Measurements from ENCODE around the gene IL4I1. TPM values are rescaled to one million over a fixed set of nuclear protein-coding genes. Genes with fewer than 3 reads are reported as not detected.

Gene IL4I1
- total RNA-seq, 4 donors from 2014 or later = 0.15 to 1.1 TPM; not detected in 2

DNA sequence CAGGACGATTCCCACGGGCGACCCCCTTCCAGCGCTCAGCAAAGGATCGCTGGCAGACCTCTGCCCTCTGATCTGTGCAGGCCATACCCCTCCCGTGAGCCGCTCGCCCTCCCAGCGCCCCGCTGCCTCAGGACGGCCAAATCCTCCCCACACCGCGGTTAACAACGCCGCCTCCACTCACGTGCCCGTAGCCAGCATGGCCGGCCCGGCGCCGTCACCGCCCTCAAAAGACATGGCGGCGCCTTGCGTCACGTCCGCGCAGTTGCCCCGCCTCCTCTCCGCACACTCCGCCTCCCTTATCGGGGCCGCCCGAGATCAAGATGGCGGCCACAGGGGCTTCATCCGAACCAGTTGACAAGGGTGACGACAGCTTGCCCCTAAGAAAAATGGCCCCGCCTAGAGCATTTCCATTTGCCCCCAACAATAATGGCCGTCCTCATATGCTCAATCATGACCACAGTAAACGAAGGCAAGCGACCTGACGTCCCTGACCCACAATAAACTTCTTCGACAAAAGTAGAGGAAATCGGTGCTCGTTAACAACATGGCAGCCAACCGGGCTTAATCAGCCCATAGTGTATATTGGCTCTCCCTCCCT is 20.2 kb downstream of the IL4I1 start:
- Histone ChIP-seq H3K27ac (peak overlapping the region; percentile 91 to 100 (median 99)), H3K4me3 (peak overlapping the region; percentile 62 to 95 (median 92)), H3K36me3 (peaks cover 4 to 40% of the 10 kb centered on the region in 2 donors), H3K9me3 (no peaks in the 10 kb centered on the region), H3K27me3 (no peaks in the 10 kb centered on the region), H3K4me1 (peaks cover 30 to 35% of the 10 kb centered on the region in 2 donors)
- DNase-seq = peak; percentile 98
- in situ Hi-C loops (cut with MboI; ENCODE audit: low sequenced_read_pairs in 4 of 4) (loop anchor here in 2 of 4 donors (10.0 kb wide), 1 partner anchor 62 kb away; the partner anchor contains the start of genes FUZ (in 2 of the 2) and MED25 (in 2 of the 2)), intact Hi-C loops (cut with DNase I; ENCODE audit: low total_unique reads) (loop anchor here (1.0 to 10.0 kb wide), 12 partner anchors 9 to 1242 kb away; partner anchors contain the start of genes DBP, FUZ, MYH14 and PNKP)
- peak; percentile 73 to 77 for ATAC-seq
- TF ChIP-seq, protein P1, sequence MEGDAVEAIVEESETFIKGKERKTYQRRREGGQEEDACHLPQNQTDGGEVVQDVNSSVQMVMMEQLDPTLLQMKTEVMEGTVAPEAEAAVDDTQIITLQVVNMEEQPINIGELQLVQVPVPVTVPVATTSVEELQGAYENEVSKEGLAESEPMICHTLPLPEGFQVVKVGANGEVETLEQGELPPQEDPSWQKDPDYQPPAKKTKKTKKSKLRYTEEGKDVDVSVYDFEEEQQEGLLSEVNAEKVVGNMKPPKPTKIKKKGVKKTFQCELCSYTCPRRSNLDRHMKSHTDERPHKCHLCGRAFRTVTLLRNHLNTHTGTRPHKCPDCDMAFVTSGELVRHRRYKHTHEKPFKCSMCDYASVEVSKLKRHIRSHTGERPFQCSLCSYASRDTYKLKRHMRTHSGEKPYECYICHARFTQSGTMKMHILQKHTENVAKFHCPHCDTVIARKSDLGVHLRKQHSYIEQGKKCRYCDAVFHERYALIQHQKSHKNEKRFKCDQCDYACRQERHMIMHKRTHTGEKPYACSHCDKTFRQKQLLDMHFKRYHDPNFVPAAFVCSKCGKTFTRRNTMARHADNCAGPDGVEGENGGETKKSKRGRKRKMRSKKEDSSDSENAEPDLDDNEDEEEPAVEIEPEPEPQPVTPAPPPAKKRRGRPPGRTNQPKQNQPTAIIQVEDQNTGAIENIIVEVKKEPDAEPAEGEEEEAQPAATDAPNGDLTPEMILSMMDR (IDR thresholded peaks at IDR 0.05 in 4 of 5, conservative IDR thresholded peaks at IDR 0.05 in 1 of 5) = no peak
- peak; percentile 57 to 58 for TF ChIP-seq POLR2A (IDR thresholded peaks at IDR 0.05)

GRCh38 chr19:49875857-49876421 is 20.7 kb downstream of the IL4I1 start:
- intact Hi-C loops (cut with DNase I; ENCODE audit: low total_unique reads) = loop anchor here (1.0 to 10.0 kb wide), 8 partner anchors 9 to 1241 kb away; partner anchors contain the start of genes DBP, FUZ, MYH14 and PNKP
- Histone ChIP-seq H3K27ac (peak overlapping the region; percentile 91 to 100 (median 99)), H3K36me3 (peaks cover 0 to 40% of the 10 kb centered on the region in 2 donors), H3K4me3 (peak overlapping the region; percentile 62 to 95 (median 92)), H3K9me3 (no peaks in the 10 kb centered on the region), H3K27me3 (no peaks in the 10 kb centered on the region), H3K4me1 (peaks cover 30 to 36% of the 10 kb centered on the region in 2 donors)
- TF ChIP-seq POLR2A (IDR thresholded peaks at IDR 0.05) = no peak
- TF ChIP-seq, protein P1 (IDR thresholded peaks at IDR 0.05 in 4 of 5, conservative IDR thresholded peaks at IDR 0.05 in 1 of 5) = no peak
- DNase-seq (peak; percentile 32 to 55), ATAC-seq (peak in 1 of 2 donors; percentile 11)
- in situ Hi-C loops (cut with MboI; ENCODE audit: low sequenced_read_pairs in 4 of 4) = loop anchor here in 2 of 4 donors (10.0 kb wide), 1 partner anchor 61 kb away; the partner anchor contains the start of genes FUZ (in 2 of the 2) and MED25 (in 2 of the 2)

DNA sequence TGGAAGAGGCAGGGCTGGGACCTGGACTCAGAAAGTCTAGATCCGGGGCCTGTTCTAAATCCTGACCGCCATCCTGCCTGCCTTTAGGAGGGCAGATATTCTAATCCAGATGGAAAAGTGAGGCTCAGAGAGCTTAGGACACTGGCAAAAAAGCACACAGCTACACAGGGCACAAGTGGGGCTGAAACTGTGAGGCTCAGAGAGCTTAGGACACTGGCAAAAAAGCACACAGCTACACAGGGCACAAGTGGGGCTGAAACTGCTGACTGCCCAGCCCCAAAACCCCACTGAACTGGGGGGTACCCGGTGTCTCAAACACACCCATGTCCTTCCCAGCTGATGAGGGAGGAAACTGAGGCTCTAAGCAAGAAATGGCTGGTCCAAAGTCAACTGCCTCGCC is 21.5 kb downstream of the IL4I1 start:
- in situ Hi-C loops (cut with MboI; ENCODE audit: low sequenced_read_pairs in 4 of 4) = loop anchor here in 2 of 4 donors (10.0 kb wide), 1 partner anchor 60 kb away; the partner anchor contains the start of genes FUZ (in 2 of the 2) and MED25 (in 2 of the 2)
- Histone ChIP-seq H3K27ac (peak overlapping the region; percentile 91 to 100 (median 99)), H3K36me3 (peaks cover 0 to 33% of the 10 kb centered on the region in 2 donors), H3K4me3 (peak overlapping the region; percentile 62 to 95 (median 92)), H3K9me3 (no peaks in the 10 kb centered on the region), H3K27me3 (no peaks in the 10 kb centered on the region), H3K4me1 (peaks cover 35 to 43% of the 10 kb centered on the region in 2 donors)
- TF ChIP-seq, protein P1 (IDR thresholded peaks at IDR 0.05 in 4 of 5, conservative IDR thresholded peaks at IDR 0.05 in 1 of 5) = no peak
- no peak for TF ChIP-seq POLR2A (IDR thresholded peaks at IDR 0.05)
- intact Hi-C loops (cut with DNase I; ENCODE audit: low total_unique reads) = loop anchor here (5.0 to 10.0 kb wide), 4 partner anchors 327 to 1240 kb away; partner anchors contain the start of genes DBP, MYH14 and RPS11
- no peak for ATAC-seq
- no peak for DNase-seq

DNA sequence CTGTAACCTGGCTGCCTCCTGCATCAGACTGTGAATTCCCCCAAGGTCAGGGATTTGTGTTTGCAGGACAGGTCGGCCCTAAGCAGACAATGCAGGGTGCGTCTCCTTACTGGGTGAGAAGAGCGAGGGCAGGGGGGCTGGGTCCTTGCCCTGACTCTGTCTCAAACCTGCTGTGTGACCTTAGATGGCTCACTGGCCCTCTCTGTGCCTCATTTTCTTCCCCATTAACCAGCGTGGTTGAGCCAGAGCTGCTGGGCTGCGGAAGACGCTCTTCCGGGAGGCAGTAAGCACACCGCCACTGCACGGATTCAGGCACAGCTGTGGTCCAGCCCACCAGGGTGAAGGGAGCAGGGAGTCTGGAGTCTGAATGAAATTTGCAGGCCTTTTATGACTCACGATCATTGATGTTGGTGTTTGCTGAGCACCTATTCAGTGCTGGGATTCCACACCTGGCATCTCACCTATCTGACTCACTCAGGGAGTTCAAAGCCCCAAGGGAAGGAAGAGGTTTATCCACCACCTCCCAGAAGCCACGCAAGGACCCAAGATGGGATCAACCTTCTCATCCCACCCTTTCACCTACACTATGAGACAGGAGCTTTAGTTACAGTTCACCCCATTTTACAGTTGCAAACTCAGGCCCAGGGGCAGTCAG is 22.1 kb downstream of the IL4I1 start:
- ATAC-seq (no peak), DNase-seq (no peak)
- TF ChIP-seq POLR2A (IDR thresholded peaks at IDR 0.05) = no peak
- TF ChIP-seq, protein P1 (IDR thresholded peaks at IDR 0.05 in 4 of 5, conservative IDR thresholded peaks at IDR 0.05 in 1 of 5) = no peak
- no peaks in the 10 kb centered on the region for H3K9me3 ChIP-seq
- peaks cover 40 to 47% of the 10 kb centered on the region in 2 donors for H3K4me1 ChIP-seq
- H3K27ac ChIP-seq = peak overlapping the region; percentile 91 to 100 (median 99)
- H3K27me3 ChIP-seq = no peaks in the 10 kb centered on the region
- in situ Hi-C loops (cut with MboI; ENCODE audit: low sequenced_read_pairs in 4 of 4) = loop anchor here in 2 of 4 donors (10.0 kb wide), 1 partner anchor 60 kb away; the partner anchor contains the start of genes FUZ (in 2 of the 2) and MED25 (in 2 of the 2)
- H3K4me3 ChIP-seq = peak overlapping the region in 1 of 4 donors; percentile 92
- H3K36me3 ChIP-seq = peaks cover 0 to 28% of the 10 kb centered on the region in 2 donors
- intact Hi-C loops (cut with DNase I; ENCODE audit: low total_unique reads) = loop anchor here (5.0 to 10.0 kb wide), 4 partner anchors 328 to 1240 kb away; partner anchors contain the start of genes DBP, MYH14 and RPS11
